Muscle of leg (tissue), 11 donors: Measurements from ENCODE around the gene GOLGA6L24. TPM values are rescaled to one million over a fixed set of nuclear protein-coding genes. Genes with fewer than 3 reads are reported as not detected.
"Not testable (repeated sequence)": the region's sequence is repeated elsewhere in the genome, so short reads cannot be mapped to it uniquely, and the experiment has no call there.

Experiments used
- DNase-seq: peaks from one replicate; pipeline ENCODE4 v3.0.0; 2013
- H3K27ac ChIP-seq: one replicate; pipeline ENCODE4 v1.5.1; 2013; ENCODE audit warnings: mild to moderate bottlenecking, low read length, control low read depth
- H3K27me3 ChIP-seq: one replicate; pipeline ENCODE4 v1.6.1; 2013; ENCODE audit warnings: low read length; ENCODE audit not compliant: control insufficient read depth, insufficient read depth
- H3K36me3 ChIP-seq: one replicate; pipeline ENCODE4 v1.6.1; 2013; ENCODE audit warnings: low read length; ENCODE audit not compliant: control insufficient read depth, insufficient read depth
- H3K4me1 ChIP-seq: one replicate; pipeline ENCODE4 v1.6.1; 2013; ENCODE audit warnings: low read length; ENCODE audit not compliant: control insufficient read depth, insufficient read depth
- H3K4me3 ChIP-seq: one replicate; pipeline ENCODE4 v1.5.1; 2013; ENCODE audit warnings: low read length, control low read depth
- H3K9me3 ChIP-seq: replicated peaks from 2 replicates; pipeline ENCODE4 v1.6.1; 2013; ENCODE audit warnings: low read depth, low read length; ENCODE audit not compliant: control insufficient read depth
- WGBS: methylation state at CpG from one replicate; pipeline ENCODE4 v1.1.5; 2013; ENCODE audit warnings: missing lambda C conversion rate; ENCODE audit not compliant: insufficient coverage; 5-methylcytosine and 5-hydroxymethylcytosine counted together
- polyA plus RNA-seq, 8 donors: library from polyadenylated mRNA; unstranded; fragments of 120-200 nt; gene quantifications; one replicate each; pipeline versions ENCODE4 v1.2.1 to v1.2.3, GENCODE V29; 2013; ENCODE audit warnings: inconsistent platforms in 1 of 8, low replicate concordance in 1 of 8; ENCODE audit not compliant: insufficient read length in 8 of 8, insufficient read depth in 1 of 8
- total RNA-seq: library from RNA; stranded (reverse); fragments of 120-200 nt; gene quantifications from one replicate; pipeline ENCODE4 v1.2.4, GENCODE V29; 2013

Gene GOLGA6L24
- total and polyA plus RNA-seq, 9 donors: 0.04 to 0.11 (median 0.09) TPM; not detected in 4

DNA sequence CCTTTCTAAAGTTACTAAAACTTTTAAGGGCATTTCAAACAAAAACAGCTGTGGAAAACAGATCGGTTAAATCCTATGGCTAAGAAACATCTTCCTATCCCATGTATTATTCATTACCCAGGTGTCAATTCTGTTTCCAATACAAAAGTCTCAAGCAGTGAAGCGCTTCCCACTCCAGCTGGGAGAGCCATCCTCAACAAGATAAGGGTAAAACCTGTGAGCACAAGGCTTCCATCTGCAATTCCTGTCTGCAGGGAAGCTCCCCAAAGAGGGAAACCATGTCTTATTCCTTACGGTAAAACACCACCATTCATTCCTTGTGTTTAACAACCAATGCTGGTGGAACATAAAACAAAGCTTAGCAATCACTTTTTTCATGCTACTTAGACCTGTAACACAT, 39.1 kb downstream of the GOLGA6L24 start:
- not testable (repeated sequence) for H3K4me1 ChIP-seq, H3K9me3 ChIP-seq, DNase-seq, H3K36me3 ChIP-seq, H3K27me3 ChIP-seq, H3K27ac ChIP-seq, H3K4me3 ChIP-seq
- WGBS: no CpG with 5 or more reads among the region's 3 CpGs

DNA sequence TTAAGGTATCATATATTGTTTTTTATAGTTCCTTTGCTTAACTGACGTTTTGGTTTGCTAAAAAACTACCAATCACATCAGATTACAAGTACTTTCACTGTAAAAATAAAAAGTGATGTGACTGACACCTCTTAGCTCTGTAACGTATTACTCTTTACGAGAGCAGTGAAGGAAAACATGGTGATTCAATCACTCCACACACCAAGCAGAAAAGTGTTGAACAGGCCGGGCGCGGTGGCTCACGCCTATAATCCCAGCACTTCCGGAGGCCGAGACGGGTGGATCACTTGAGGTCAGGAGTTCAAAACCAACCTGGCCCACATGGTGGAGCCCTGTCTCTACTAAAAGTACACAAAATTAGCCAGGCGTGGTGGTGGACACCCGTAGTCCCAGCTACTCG, 39.8 kb downstream of the GOLGA6L24 start:
- H3K4me3 ChIP-seq, H3K27ac ChIP-seq, H3K4me1 ChIP-seq, H3K9me3 ChIP-seq, H3K36me3 ChIP-seq, H3K27me3 ChIP-seq, DNase-seq: not testable (repeated sequence)
- WGBS: no CpG with 5 or more reads among the region's 13 CpGs

DNA sequence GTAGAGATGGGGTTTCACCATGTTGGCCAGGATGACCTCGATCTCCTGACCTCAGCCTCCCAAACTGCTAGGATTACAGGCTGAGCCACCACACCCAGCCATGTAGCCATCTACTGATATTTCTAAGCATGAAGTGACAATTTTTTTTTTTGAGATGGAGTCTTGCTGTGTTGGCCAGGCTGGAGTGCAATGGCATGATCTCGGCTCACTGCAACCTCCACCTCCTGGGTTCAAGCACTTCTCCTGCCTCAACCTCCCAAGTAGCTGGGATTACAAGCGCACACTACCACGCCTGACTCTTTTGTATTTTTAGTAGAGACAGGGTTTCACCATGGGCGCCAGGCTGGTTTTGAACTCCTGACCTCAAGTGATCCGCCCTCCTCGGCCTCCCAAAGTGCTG, 40.9 kb downstream of the GOLGA6L24 start:
- not testable (repeated sequence) for H3K36me3 ChIP-seq, H3K4me3 ChIP-seq, DNase-seq, H3K9me3 ChIP-seq, H3K4me1 ChIP-seq, H3K27ac ChIP-seq, H3K27me3 ChIP-seq
- WGBS: 96% methylated on average over 3 of the region's 7 CpGs

DNA sequence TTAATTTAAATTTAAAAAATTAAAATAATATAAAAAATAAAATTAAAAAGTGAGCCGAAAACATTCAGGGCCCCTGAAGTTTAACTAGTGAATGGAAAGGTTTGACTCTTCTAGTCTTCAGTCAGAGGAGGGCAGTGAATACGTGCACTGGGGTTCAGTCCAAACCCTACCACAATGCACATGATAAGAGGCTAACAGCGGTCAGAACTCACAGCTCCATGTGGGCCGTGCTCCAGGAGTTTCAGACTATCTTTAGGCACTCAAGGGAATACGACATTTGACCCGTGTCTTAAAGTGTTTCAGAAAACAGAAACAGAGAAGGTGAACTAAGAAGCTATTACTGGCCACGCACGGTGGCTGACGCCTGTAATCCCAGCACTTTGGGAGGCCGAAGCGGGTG, 47.4 kb downstream of the GOLGA6L24 start:
- DNase-seq, H3K9me3 ChIP-seq, H3K27ac ChIP-seq, H3K4me1 ChIP-seq, H3K4me3 ChIP-seq, H3K27me3 ChIP-seq: not testable (repeated sequence)
- WGBS: no CpG with 5 or more reads among the region's 11 CpGs
- peaks cover 10% of the 10 kb centered on the region for H3K36me3 ChIP-seq

DNA sequence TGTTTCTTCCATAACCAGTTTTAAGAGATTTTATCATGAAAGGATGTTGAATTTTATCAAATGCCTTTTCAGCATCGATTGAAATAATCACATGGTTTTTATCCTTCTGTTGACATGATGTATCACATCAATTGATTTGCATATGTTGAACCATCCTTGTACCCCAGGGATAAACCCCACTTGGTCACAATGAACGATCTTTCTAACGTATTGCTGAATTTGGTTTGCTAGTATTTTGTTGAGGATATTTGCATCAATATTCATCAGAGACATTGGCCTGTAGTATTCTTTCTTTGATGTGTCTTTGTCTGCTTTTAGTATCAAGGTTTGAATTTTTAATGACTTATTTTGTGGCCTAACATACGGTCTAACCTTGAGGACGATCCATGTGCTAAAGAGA, 49.2 kb downstream of the GOLGA6L24 start:
- H3K9me3 ChIP-seq, H3K36me3 ChIP-seq, DNase-seq, H3K27ac ChIP-seq, H3K4me1 ChIP-seq, H3K27me3 ChIP-seq, H3K4me3 ChIP-seq: not testable (repeated sequence)
- no CpG with 5 or more reads among the region's 5 CpGs for WGBS

Other genes with a start within 250 kb of the GOLGA6L24 start
- gene HERC2, start 35.9 kb downstream of the GOLGA6L24 start, total RNA-seq: 36.4 TPM
- 10 to 100 TPM; 31.8 to 40.5 (median 36.1) TPM for gene HERC2, start 35.9 kb downstream of the GOLGA6L24 start, polyA plus RNA-seq
- gene GOLGA8F, start 20.6 kb upstream of the GOLGA6L24 start, total RNA-seq: not detected
- gene GOLGA8F, start 20.6 kb upstream of the GOLGA6L24 start, polyA plus RNA-seq: under 1 TPM in 1 of 8 donors, not detected in 7; 0.02 TPM
- gene GOLGA8G, start 174.9 kb upstream of the GOLGA6L24 start, total RNA-seq: not detected
- under 1 TPM in 4 of 8 donors, not detected in 4; 0.03 to 0.35 (median 0.05) TPM for gene GOLGA8G, start 174.9 kb upstream of the GOLGA6L24 start, polyA plus RNA-seq
- not detected for gene GOLGA6L25, start 195.5 kb upstream of the GOLGA6L24 start, total RNA-seq
- gene GOLGA6L25, start 195.5 kb upstream of the GOLGA6L24 start, polyA plus RNA-seq: not detected